Measurements from ENCODE around the gene SWT1. TPM values are rescaled to one million over a fixed set of nuclear protein-coding genes. Genes with fewer than 3 reads are reported as not detected.

The SWT1 gene
- total RNA-seq, 1 donor, result 6.9 TPM

DNA sequence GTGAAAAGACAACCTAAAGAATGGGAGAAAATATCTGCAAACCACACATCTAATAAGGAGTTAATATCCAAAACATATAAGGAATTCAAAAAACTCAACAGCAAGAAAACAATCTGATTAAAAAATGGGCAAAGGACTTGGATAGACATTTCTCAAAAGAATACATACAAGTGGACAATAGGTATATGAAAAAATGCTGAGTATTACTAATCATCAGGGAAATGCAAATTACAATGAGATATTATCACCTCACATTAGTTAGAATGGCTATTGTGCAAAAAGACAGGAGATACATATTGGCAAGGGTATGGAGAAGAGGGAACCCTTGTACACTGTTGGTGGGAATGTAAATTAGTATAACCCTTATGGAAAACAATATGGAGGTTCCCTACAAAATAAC, 45.1 kb upstream of the SWT1 start:
- H3K9me3 ChIP-seq (ENCODE audit: low read depth, low read length), result no peaks in the 10 kb centered on the region
- H2AFZ ChIP-seq (ENCODE audit: low read length), result no peak overlapping the region
- H4K20me1 ChIP-seq (ENCODE audit: insufficient read depth, low read length), result no peaks in the 10 kb centered on the region
- no peak overlapping the region for H3K4me2 ChIP-seq (ENCODE audit: insufficient read depth, low read length)
- H3K4me1 ChIP-seq (ENCODE audit: insufficient read depth, low read length), result no peaks in the 10 kb centered on the region
- no peaks in the 10 kb centered on the region for H3K79me2 ChIP-seq (ENCODE audit: insufficient read depth, low read length)
- H3K27ac ChIP-seq (ENCODE audit: low read depth, low read length), result no peak overlapping the region
- H3K4me3 ChIP-seq (ENCODE audit: insufficient read depth, low read length), result no peak overlapping the region
- no peaks in the 10 kb centered on the region for H3K27me3 ChIP-seq (ENCODE audit: insufficient read depth, low read length)
- no peaks in the 10 kb centered on the region for H3K36me3 ChIP-seq (ENCODE audit: insufficient read depth, low read length)
- DNase-seq (ENCODE audit: insufficient read length, low spot score, missing footprints), result no peak
- TF ChIP-seq, protein P1, sequence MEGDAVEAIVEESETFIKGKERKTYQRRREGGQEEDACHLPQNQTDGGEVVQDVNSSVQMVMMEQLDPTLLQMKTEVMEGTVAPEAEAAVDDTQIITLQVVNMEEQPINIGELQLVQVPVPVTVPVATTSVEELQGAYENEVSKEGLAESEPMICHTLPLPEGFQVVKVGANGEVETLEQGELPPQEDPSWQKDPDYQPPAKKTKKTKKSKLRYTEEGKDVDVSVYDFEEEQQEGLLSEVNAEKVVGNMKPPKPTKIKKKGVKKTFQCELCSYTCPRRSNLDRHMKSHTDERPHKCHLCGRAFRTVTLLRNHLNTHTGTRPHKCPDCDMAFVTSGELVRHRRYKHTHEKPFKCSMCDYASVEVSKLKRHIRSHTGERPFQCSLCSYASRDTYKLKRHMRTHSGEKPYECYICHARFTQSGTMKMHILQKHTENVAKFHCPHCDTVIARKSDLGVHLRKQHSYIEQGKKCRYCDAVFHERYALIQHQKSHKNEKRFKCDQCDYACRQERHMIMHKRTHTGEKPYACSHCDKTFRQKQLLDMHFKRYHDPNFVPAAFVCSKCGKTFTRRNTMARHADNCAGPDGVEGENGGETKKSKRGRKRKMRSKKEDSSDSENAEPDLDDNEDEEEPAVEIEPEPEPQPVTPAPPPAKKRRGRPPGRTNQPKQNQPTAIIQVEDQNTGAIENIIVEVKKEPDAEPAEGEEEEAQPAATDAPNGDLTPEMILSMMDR (IDR thresholded peaks at IDR 0.05; ENCODE audit: extremely low read depth, low read depth, low read length), result no peak

DNA sequence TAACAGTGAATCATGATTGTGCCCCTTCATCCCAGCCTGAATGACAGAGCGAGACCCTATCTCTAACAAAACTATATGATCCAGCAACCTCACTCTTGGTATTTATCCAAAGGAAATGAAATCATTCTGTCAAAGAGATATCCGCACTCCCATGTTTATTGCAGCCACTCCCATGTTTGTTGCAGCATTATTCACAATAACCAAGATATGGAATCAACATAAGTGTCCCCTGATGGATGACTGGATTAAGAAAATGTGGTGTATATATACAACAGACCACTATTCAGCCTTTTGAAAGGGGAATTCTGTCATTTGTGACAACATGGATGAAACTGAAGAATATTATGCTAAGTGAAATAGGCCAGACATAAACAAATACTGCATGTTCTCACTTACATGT, 44.6 kb upstream of the SWT1 start:
- H2AFZ ChIP-seq (ENCODE audit: low read length), result no peak overlapping the region
- no peaks in the 10 kb centered on the region for H3K36me3 ChIP-seq (ENCODE audit: insufficient read depth, low read length)
- H4K20me1 ChIP-seq (ENCODE audit: insufficient read depth, low read length), result no peaks in the 10 kb centered on the region
- H3K27me3 ChIP-seq (ENCODE audit: insufficient read depth, low read length), result no peaks in the 10 kb centered on the region
- TF ChIP-seq, protein P1 (IDR thresholded peaks at IDR 0.05; ENCODE audit: extremely low read depth, low read depth, low read length), result no peak
- H3K27ac ChIP-seq (ENCODE audit: low read depth, low read length), result no peak overlapping the region
- DNase-seq (ENCODE audit: insufficient read length, low spot score, missing footprints), result no peak
- no peaks in the 10 kb centered on the region for H3K4me1 ChIP-seq (ENCODE audit: insufficient read depth, low read length)
- no peaks in the 10 kb centered on the region for H3K79me2 ChIP-seq (ENCODE audit: insufficient read depth, low read length)
- H3K4me2 ChIP-seq (ENCODE audit: insufficient read depth, low read length), result no peak overlapping the region
- H3K9me3 ChIP-seq (ENCODE audit: low read depth, low read length), result no peaks in the 10 kb centered on the region
- H3K4me3 ChIP-seq (ENCODE audit: insufficient read depth, low read length), result no peak overlapping the region

DNA sequence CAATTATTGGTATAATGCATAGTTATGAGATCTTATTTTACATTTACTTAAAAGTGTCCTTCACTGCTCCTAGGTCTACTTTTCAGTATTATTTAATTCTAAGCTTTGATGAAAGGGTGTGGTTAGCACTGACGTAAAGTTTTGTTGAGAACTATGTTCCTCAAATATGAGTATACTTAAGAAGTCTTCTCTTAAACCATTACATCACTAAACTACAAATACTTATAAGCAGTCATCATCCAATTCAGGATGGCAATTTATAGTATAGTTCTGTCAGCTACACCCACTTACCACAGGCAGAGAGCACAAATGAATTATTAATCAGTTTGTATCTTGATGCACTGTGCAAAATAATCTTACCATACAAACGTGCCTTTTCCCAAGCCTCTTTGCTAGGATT, 27.3 kb upstream of the SWT1 start:
- Histone ChIP-seq H3K9me3 (ENCODE audit: low read depth, low read length) (no peaks in the 10 kb centered on the region), H4K20me1 (ENCODE audit: insufficient read depth, low read length) (no peaks in the 10 kb centered on the region), H3K4me2 (ENCODE audit: insufficient read depth, low read length) (no peak overlapping the region), H3K4me1 (ENCODE audit: insufficient read depth, low read length) (no peaks in the 10 kb centered on the region), H3K27me3 (ENCODE audit: insufficient read depth, low read length) (no peaks in the 10 kb centered on the region), H3K79me2 (ENCODE audit: insufficient read depth, low read length) (no peaks in the 10 kb centered on the region), H3K27ac (ENCODE audit: low read depth, low read length) (no peak overlapping the region), H3K36me3 (ENCODE audit: insufficient read depth, low read length) (peaks cover 20% of the 10 kb centered on the region), H2AFZ (ENCODE audit: low read length) (no peak overlapping the region), H3K4me3 (ENCODE audit: insufficient read depth, low read length) (no peak overlapping the region)
- DNase-seq (ENCODE audit: insufficient read length, low spot score, missing footprints), result no peak
- TF ChIP-seq, protein P1 (IDR thresholded peaks at IDR 0.05; ENCODE audit: extremely low read depth, low read depth, low read length), result no peak

DNA sequence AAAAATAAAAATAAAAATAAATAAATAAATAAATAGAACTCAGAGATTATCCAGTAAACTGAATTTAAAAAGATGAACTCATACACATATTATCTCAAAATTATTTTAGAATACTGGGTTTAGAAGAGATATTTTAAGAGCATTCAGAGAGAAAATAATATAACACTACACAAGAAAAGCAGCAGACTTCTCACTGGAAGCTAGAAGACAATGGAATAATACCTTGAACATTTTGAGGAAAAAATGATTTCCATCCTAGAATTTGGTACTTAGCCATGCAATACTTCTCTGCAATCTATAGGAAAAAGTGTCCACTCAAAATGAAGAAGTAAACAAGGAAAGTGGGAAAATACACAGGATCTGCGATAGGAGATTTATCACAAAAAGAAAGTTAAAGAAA, 24.4 kb upstream of the SWT1 start:
- Histone ChIP-seq H3K4me2 (ENCODE audit: insufficient read depth, low read length) (no peak overlapping the region), H2AFZ (ENCODE audit: low read length) (no peak overlapping the region), H3K4me1 (ENCODE audit: insufficient read depth, low read length) (no peaks in the 10 kb centered on the region), H3K4me3 (ENCODE audit: insufficient read depth, low read length) (no peak overlapping the region), H3K36me3 (ENCODE audit: insufficient read depth, low read length) (peaks cover 26% of the 10 kb centered on the region), H3K9me3 (ENCODE audit: low read depth, low read length) (no peaks in the 10 kb centered on the region), H3K27ac (ENCODE audit: low read depth, low read length) (no peak overlapping the region), H4K20me1 (ENCODE audit: insufficient read depth, low read length) (no peaks in the 10 kb centered on the region), H3K27me3 (ENCODE audit: insufficient read depth, low read length) (no peaks in the 10 kb centered on the region), H3K79me2 (ENCODE audit: insufficient read depth, low read length) (no peaks in the 10 kb centered on the region)
- TF ChIP-seq, protein P1 (IDR thresholded peaks at IDR 0.05; ENCODE audit: extremely low read depth, low read depth, low read length), result no peak
- no peak for DNase-seq (ENCODE audit: insufficient read length, low spot score, missing footprints)
